Central memory CD8-positive, alpha-beta T cell (primary cell): ENCODE results near the gene BAHD1.
A peak's percentile ranks its signal among the peaks of the same experiment; 100 is the strongest.

Experiments used
- ATAC-seq: fragments of 150-1000 bp; cut with Tn5 transposase; replicated peaks from 2 replicates; pipeline ENCODE4 v1.10.0; 2022; ENCODE audit warnings: mild to moderate bottlenecking, moderate FRiP score, moderate number of reproducible peaks; ENCODE audit not compliant: poor library complexity, severe bottlenecking; ENCODE audit errors: extremely low read depth
- DNase-seq, 2 donors: peaks; one replicate each; pipeline ENCODE4 v3.0.0; 2021; ENCODE audit warnings: low spot score in 2 of 2
- H3K27ac Mint-ChIP-seq: one replicate; pipeline ENCODE4 v1.8.0; 2022; ENCODE audit warnings: low read depth, mild to moderate bottlenecking, moderate library complexity, mixed read lengths
- H3K27me3 Mint-ChIP-seq: one replicate; pipeline ENCODE4 v1.8.0; 2022; ENCODE audit warnings: mixed read lengths
- H3K36me3 Mint-ChIP-seq: one replicate; pipeline ENCODE4 v1.8.0; 2022; ENCODE audit warnings: mild to moderate bottlenecking, moderate library complexity, mixed read lengths; ENCODE audit not compliant: insufficient read depth
- H3K4me1 Mint-ChIP-seq: one replicate; pipeline ENCODE4 v1.8.0; 2022; ENCODE audit warnings: mixed read lengths
- H3K4me3 Mint-ChIP-seq: one replicate; pipeline ENCODE4 v1.8.0; 2022; ENCODE audit warnings: mild to moderate bottlenecking, moderate library complexity, mixed read lengths
- H3K9me3 Mint-ChIP-seq: one replicate; pipeline ENCODE4 v1.8.0; 2022; ENCODE audit warnings: mixed read lengths

The BAHD1 gene

GRCh38 chr15:40467261-40467615 is 26.5 kb downstream of the BAHD1 start:
- ATAC-seq (no peak), DNase-seq (no peak)
- H3K4me3 Mint-ChIP-seq, result no peak overlapping the region
- H3K9me3 Mint-ChIP-seq, result no peaks in the 10 kb centered on the region
- peaks cover 8% of the 10 kb centered on the region for H3K4me1 Mint-ChIP-seq
- no peaks in the 10 kb centered on the region for H3K27me3 Mint-ChIP-seq
- H3K36me3 Mint-ChIP-seq, result peaks cover 20% of the 10 kb centered on the region
- H3K27ac Mint-ChIP-seq, result no peak overlapping the region

DNA sequence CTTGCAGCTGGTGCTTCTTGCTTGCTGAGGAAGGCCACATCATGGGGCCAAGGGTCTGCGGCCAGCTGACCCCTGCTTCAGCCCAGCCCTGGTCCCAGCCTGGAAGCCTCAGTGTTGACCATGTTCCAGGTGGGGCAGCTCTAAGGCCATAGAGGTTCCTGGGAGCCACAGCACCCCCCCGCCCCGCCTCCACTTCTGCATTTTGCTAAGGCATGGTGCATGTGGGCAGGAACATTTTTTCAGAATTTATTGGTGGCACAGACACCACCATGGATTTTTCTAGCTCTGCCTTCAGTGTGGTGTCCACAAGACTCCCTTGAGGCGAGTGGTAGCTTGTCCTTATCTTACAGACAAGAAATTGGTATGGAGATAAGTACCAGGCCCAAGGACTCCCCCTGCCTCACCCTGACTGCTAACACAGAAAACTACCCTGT is 28.2 kb downstream of the BAHD1 start:
- Mint-ChIP-seq H3K4me3 (no peak overlapping the region), H3K27me3 (no peaks in the 10 kb centered on the region), H3K36me3 (peaks cover 14% of the 10 kb centered on the region), H3K27ac (no peak overlapping the region), H3K9me3 (no peaks in the 10 kb centered on the region), H3K4me1 (peaks cover 14% of the 10 kb centered on the region)
- ATAC-seq (no peak), DNase-seq (no peak)

- Mint-ChIP-seq H3K9me3 (no peaks in the 10 kb centered on the region), H3K4me3 (peak overlapping the region; percentile 63), H3K27ac (peak overlapping the region; percentile 8), H3K27me3 (no peaks in the 10 kb centered on the region), H3K36me3 (peaks cover 12% of the 10 kb centered on the region), H3K4me1 (peaks cover 14% of the 10 kb centered on the region)
- DNase-seq (no peak), ATAC-seq (no peak)
Measured at GRCh38 chr15:40469776-40470390, 29.1 kb downstream of the BAHD1 start.

DNA sequence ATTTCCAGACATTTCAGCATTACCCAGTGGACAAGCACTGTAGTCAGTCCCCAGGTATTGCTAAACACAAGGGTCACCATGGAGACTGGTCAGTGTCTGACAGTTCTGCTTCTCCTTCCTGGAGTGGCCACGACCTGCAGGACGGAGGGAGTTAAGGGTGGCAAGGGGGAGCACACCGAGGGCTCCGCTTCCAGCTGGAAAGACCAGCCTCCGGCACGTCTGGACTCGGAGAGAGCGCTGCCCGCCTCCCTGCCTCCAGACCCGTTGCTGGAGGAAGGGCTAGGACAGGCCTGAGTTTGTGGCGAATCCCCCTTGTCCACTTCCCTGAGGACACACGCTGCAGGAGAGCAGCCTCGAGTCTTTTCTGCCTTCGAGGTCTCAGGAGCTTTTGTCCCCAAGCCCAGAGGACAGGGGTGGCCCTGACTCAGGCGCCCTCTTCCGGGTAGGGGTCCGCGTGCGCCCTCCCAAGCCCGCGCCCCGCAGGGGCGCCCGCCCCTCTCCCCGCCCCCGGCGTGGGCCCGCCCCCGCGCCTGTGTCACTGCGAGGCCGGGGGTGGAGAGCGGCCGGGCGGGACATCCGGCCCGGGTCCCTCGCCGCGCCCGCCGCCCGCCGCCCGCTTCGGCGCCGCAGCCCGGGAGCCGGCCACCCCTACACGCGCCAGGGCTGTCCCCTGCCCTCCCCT is 29.8 kb downstream of the BAHD1 start, which contains the start of gene CHST14:
CHST14 (plus strand) TSS at position 562 of the 682 bp plus-strand sequence. CDS start 230 bp downstream, outside the sequence.
- Mint-ChIP-seq H3K4me3 (peak within 1 kb of the TSS; percentile 84), H3K36me3 (peaks cover 9% of the 10 kb centered on the region), H3K9me3 (no peaks in the 10 kb centered on the region), H3K27ac (peak within 1 kb of the TSS; percentile 73), H3K4me1 (peaks cover 14% of the 10 kb centered on the region), H3K27me3 (no peaks in the 10 kb centered on the region)
- ATAC-seq, result peak; percentile 70
- DNase-seq, result no peak

GRCh38 chr15:40471105-40471807 is 30.5 kb downstream of the BAHD1 start:
- peak overlapping the region; percentile 84 for H3K4me3 Mint-ChIP-seq
- DNase-seq (no peak), ATAC-seq (peak; percentile 41)
- peaks cover 14% of the 10 kb centered on the region for H3K4me1 Mint-ChIP-seq
- no peaks in the 10 kb centered on the region for H3K27me3 Mint-ChIP-seq
- peak overlapping the region; percentile 73 for H3K27ac Mint-ChIP-seq
- peaks cover 9% of the 10 kb centered on the region for H3K36me3 Mint-ChIP-seq
- H3K9me3 Mint-ChIP-seq, result no peaks in the 10 kb centered on the region

DNA sequence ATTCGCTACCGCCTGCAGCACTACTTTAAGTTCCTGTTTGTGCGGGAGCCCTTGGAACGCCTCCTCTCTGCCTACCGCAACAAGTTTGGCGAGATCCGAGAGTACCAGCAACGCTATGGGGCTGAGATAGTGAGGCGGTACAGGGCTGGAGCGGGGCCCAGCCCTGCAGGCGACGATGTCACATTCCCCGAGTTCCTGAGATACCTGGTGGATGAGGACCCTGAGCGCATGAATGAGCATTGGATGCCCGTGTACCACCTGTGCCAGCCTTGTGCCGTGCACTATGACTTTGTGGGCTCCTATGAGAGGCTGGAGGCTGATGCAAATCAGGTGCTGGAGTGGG is 31.0 kb downstream of the BAHD1 start:
- Mint-ChIP-seq H3K27ac (peak overlapping the region; percentile 73), H3K4me1 (peaks cover 14% of the 10 kb centered on the region), H3K36me3 (peaks cover 5% of the 10 kb centered on the region), H3K4me3 (peak overlapping the region; percentile 84), H3K27me3 (no peaks in the 10 kb centered on the region), H3K9me3 (no peaks in the 10 kb centered on the region)
- DNase-seq (no peak), ATAC-seq (no peak)

GRCh38 chr15:40472171-40472727 is 31.5 kb downstream of the BAHD1 start:
- peaks cover 14% of the 10 kb centered on the region for H3K4me1 Mint-ChIP-seq
- H3K27me3 Mint-ChIP-seq, result no peaks in the 10 kb centered on the region
- peak overlapping the region; percentile 84 for H3K4me3 Mint-ChIP-seq
- peaks cover 5% of the 10 kb centered on the region for H3K36me3 Mint-ChIP-seq
- H3K9me3 Mint-ChIP-seq, result no peaks in the 10 kb centered on the region
- H3K27ac Mint-ChIP-seq, result peak overlapping the region; percentile 73
- no peak for ATAC-seq
- DNase-seq, result no peak

DNA sequence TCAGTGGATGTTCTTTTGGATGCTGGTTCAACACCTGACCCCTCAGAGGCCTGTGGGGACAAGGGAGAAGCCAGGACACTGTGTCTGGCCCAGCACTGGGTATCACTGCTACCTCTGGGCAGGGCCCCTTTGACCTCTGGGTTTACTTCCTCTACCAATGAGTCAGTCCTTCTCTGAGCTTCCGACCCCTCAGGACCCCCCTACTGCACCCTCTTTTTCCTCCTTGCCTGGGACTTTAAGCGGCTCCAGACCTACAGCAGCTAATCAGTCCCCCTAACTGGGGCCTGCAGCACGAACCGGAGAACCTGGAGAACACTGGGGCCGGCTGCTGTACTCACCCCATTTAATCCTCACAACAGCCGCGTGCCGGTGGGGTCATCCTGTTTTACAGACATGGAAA is 33.8 kb downstream of the BAHD1 start:
- H3K27ac Mint-ChIP-seq, result no peak overlapping the region
- H3K4me3 Mint-ChIP-seq, result no peak overlapping the region
- H3K9me3 Mint-ChIP-seq, result no peaks in the 10 kb centered on the region
- H3K27me3 Mint-ChIP-seq, result peaks cover 6% of the 10 kb centered on the region
- peaks cover 14% of the 10 kb centered on the region for H3K4me1 Mint-ChIP-seq
- ATAC-seq, result no peak
- peaks cover 1% of the 10 kb centered on the region for H3K36me3 Mint-ChIP-seq
- no peak for DNase-seq

- no peak for DNase-seq
- peaks cover 1% of the 10 kb centered on the region for H3K36me3 Mint-ChIP-seq
- no peaks in the 10 kb centered on the region for H3K9me3 Mint-ChIP-seq
- peaks cover 34% of the 10 kb centered on the region for H3K27me3 Mint-ChIP-seq
- H3K4me3 Mint-ChIP-seq, result no peak overlapping the region
- ATAC-seq, result no peak
- H3K27ac Mint-ChIP-seq, result no peak overlapping the region
- H3K4me1 Mint-ChIP-seq, result peaks cover 3% of the 10 kb centered on the region
Measured at GRCh38 chr15:40477642-40478327, 37.0 kb downstream of the BAHD1 start.

GRCh38 chr15:40479024-40479423 is 38.3 kb downstream of the BAHD1 start:
- ATAC-seq (no peak), DNase-seq (no peak)
- Mint-ChIP-seq H3K4me1 (no peaks in the 10 kb centered on the region), H3K4me3 (no peak overlapping the region), H3K36me3 (peaks cover under 1% of the 10 kb centered on the region), H3K9me3 (no peaks in the 10 kb centered on the region), H3K27ac (no peak overlapping the region), H3K27me3 (peaks cover 39% of the 10 kb centered on the region)

DNA sequence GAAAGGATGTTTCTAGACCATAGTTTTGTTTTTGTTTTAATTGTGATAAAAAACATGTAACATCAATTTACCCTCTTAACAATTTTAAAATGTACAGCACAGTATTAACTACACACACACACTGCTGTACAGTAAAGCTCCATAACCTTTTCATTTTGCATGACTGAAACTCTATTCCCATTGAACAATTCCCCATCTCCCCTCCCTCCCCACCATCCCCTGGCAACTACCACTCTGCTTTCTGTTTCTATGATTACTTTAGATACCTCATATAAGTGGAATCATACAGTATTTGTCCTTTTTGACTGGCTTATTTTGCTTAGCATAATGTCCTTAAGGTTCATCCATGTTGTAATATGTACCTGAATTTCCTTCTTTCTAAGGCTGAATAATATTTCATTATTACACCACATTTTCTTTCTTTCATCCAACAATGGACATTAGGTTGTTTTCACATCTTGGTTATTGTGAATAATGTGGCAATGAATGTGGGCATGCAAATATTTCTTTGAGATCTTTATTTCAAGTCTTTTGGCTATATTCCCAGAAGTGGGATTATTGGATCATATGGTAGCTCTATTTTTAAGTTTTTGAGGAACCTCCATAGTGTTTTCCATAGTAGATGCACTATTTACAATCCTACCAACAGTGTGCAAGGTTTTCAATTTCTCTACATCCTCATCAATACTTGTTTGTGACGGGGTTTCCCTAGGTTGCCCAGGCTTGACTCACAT is 40.8 kb downstream of the BAHD1 start:
- H3K36me3 Mint-ChIP-seq, result no peaks in the 10 kb centered on the region
- ATAC-seq (no peak), DNase-seq (no peak)
- H3K27me3 Mint-ChIP-seq, result peaks cover 39% of the 10 kb centered on the region
- no peaks in the 10 kb centered on the region for H3K4me1 Mint-ChIP-seq
- H3K27ac Mint-ChIP-seq, result no peak overlapping the region
- H3K4me3 Mint-ChIP-seq, result no peak overlapping the region
- no peaks in the 10 kb centered on the region for H3K9me3 Mint-ChIP-seq

DNA sequence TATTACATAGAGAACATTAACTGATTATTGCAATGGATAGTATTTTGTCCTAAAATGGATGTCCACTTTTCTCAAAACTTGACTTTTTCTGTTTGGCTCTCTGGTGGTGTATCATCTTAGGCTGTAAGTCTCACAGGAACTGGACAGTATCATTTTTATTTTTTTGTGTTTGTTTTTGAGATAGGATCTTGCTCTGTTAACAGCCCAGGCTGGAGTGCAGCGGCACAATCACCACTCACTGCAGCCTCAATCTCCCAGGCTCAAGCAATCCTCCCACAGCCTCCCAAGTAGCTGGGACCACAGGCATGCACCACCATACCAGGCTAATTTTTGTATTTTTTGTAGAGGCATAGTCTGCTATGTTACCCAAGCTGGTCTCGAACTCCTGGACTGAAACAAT is 43.2 kb downstream of the BAHD1 start:
- no peaks in the 10 kb centered on the region for H3K9me3 Mint-ChIP-seq
- H3K4me1 Mint-ChIP-seq, result no peaks in the 10 kb centered on the region

More for the DNA sequence above, 43.2 kb downstream of the BAHD1 start:
- Mint-ChIP-seq H3K27ac (no peak overlapping the region), H3K27me3 (peaks cover 35% of the 10 kb centered on the region), H3K4me3 (no peak overlapping the region), H3K36me3 (no peaks in the 10 kb centered on the region)
- DNase-seq (no peak), ATAC-seq (no peak)
